ENCODE measurements around the gene NXF1. TPM values are rescaled to one million over a fixed set of nuclear protein-coding genes. Genes with fewer than 3 reads are reported as not detected.
A peak's percentile ranks its signal among the peaks of the same experiment; 100 is the strongest.

The NXF1 gene
- total RNA-seq, 2 donors from 2014 or later, result 39.2 to 50.9 TPM

- Histone ChIP-seq H3K9me3 (no peaks in the 10 kb centered on the region), H3K36me3 (peaks cover 8% of the 10 kb centered on the region), H3K4me3 (no peak overlapping the region), H3K27me3 (no peaks in the 10 kb centered on the region), H3K27ac (no peak overlapping the region), H3K4me1 (peaks cover 13% of the 10 kb centered on the region), H3K9ac (ENCODE audit: low read depth in 2 of 2, low read length in 2 of 2) (peak overlapping the region; percentile 0 to 1)
- no peak for TF ChIP-seq CTCF (IDR thresholded peaks at IDR 0.05)
- no peak for DNase-seq
- intact Hi-C loops (cut with DNase I), result loop anchor here (5.0 kb wide), 1 partner anchor 73 kb away; no protein-coding TSS in a partner anchor
Observed at GRCh38 chr11:62788991-62789390, 16.2 kb downstream of the NXF1 start.

GRCh38 chr11:62787005-62787759 is 18.1 kb downstream of the NXF1 start, which contains the start of gene TMEM179B:
Gene TMEM179B, plus strand, starts transcription at chr11:62787402. Its CDS starts 30 bp downstream, at chr11:62787432.
- peak; percentile 100 for DNase-seq
- H3K27me3 ChIP-seq, result no peaks in the 10 kb centered on the region
- H3K36me3 ChIP-seq, result no peaks in the 10 kb centered on the region
- peaks cover 10% of the 10 kb centered on the region for H3K4me1 ChIP-seq
- H3K9ac ChIP-seq (ENCODE audit: low read depth in 2 of 2, low read length in 2 of 2), result peak within 1 kb of the TSS; percentile 97 to 99
- intact Hi-C loops (cut with DNase I), result loop anchor here (5.0 kb wide), 1 partner anchor 75 kb away; no protein-coding TSS in a partner anchor
- no peak for TF ChIP-seq CTCF (IDR thresholded peaks at IDR 0.05)
- H3K4me3 ChIP-seq, result peak within 1 kb of the TSS; percentile 84
- peak within 1 kb of the TSS; percentile 99 for H3K27ac ChIP-seq
- no peaks in the 10 kb centered on the region for H3K9me3 ChIP-seq

GRCh38 chr11:62786318-62787004 is 18.8 kb downstream of the NXF1 start:
- Histone ChIP-seq H3K36me3 (no peaks in the 10 kb centered on the region), H3K9me3 (no peaks in the 10 kb centered on the region), H3K27me3 (no peaks in the 10 kb centered on the region), H3K9ac (ENCODE audit: low read depth in 2 of 2, low read length in 2 of 2) (peak overlapping the region; percentile 97 to 99), H3K27ac (peak overlapping the region; percentile 99), H3K4me1 (peaks cover 8% of the 10 kb centered on the region), H3K4me3 (peak overlapping the region; percentile 84)
- peak; percentile 92 for TF ChIP-seq CTCF (IDR thresholded peaks at IDR 0.05)
- intact Hi-C loops (cut with DNase I), result loop anchor here (5.0 kb wide), 1 partner anchor 76 kb away; no protein-coding TSS in a partner anchor
- peak; percentile 91 for DNase-seq

GRCh38 chr11:62782753-62783152 is 22.5 kb downstream of the NXF1 start:
- Histone ChIP-seq H3K4me3 (no peak overlapping the region), H3K27ac (no peak overlapping the region), H3K4me1 (peaks cover 6% of the 10 kb centered on the region), H3K9me3 (no peaks in the 10 kb centered on the region), H3K36me3 (peaks cover 4% of the 10 kb centered on the region), H3K27me3 (no peaks in the 10 kb centered on the region), H3K9ac (ENCODE audit: low read depth in 2 of 2, low read length in 2 of 2) (no peak overlapping the region)
- no peak for DNase-seq
- no peak for TF ChIP-seq CTCF (IDR thresholded peaks at IDR 0.05)
- intact Hi-C loops (cut with DNase I), result no loop called here

- TF ChIP-seq CTCF (IDR thresholded peaks at IDR 0.05), result no peak
- Histone ChIP-seq H3K4me3 (no peak overlapping the region), H3K36me3 (peaks cover 8% of the 10 kb centered on the region), H3K4me1 (no peaks in the 10 kb centered on the region), H3K27me3 (no peaks in the 10 kb centered on the region), H3K27ac (no peak overlapping the region), H3K9me3 (no peaks in the 10 kb centered on the region), H3K9ac (ENCODE audit: low read depth in 2 of 2, low read length in 2 of 2) (no peak overlapping the region)
- intact Hi-C loops (cut with DNase I), result no loop called here
- DNase-seq, result no peak
Observed at GRCh38 chr11:62778441-62778840, 26.8 kb downstream of the NXF1 start.

All from colonic mucosa (tissue), 4 donors.